GM23248 (cell line): ENCODE data around the gene KATNIP.

Experiments
- EZH2 ChIP-seq: fragments of 200-600 bp; sonication (generic); IDR thresholded peaks from 2 replicates; pipeline ENCODE4 v1.6.1; 2018; ENCODE audit warnings: antibody characterized with exemption, mild to moderate bottlenecking; ENCODE audit not compliant: insufficient read depth, poor library complexity, severe bottlenecking
- EZH2phosphoT487 ChIP-seq: fragments of 200-600 bp; sonication (generic); IDR thresholded peaks from 2 replicates; pipeline ENCODE4 v1.6.1; 2018; ENCODE audit warnings: antibody characterized with exemption, moderate library complexity, mild to moderate bottlenecking, low read depth; ENCODE audit not compliant: insufficient read depth

DNA sequence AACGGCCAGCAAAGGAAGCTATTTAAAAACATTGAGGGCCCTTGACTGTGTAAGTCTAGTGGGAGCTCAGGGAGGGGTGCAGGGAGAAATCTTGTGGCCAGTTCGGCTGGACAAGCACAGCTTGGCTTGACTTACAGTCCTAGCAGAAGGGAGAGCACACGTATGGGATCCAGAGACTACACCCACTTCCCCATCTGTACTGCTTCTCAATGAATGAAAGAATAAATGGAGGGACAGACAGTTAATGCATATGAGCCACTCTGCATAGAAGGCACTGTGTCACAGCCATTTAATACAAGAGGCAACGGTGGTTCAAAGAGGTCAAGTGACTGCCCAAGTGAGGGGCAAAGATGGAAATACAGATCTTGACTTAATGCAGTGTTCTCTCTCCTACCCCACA lies 15.7 kb upstream of the KATNIP start:
- no peak for TF ChIP-seq EZH2
- no peak for TF ChIP-seq EZH2phosphoT487
